IMR-90 (cell line): ENCODE measurements around the gene SGO1. TPM values are rescaled to one million over a fixed set of nuclear protein-coding genes. Genes with fewer than 3 reads are reported as not detected.

Source experiments
- ATAC-seq: fragments of 200-7000 bp; cut with Tn5 transposase; 2 replicates; pipeline ENCODE4 v1.9.1; 2020; ENCODE audit warnings: low read depth, mild to moderate bottlenecking, moderate library complexity
- BruUV-seq: library from RNA; stranded (reverse); fragments of 400-500 nt; replicated peaks from 2 replicates; lab custom pipeline; 2021; lab: Mats Ljungman, UMichigan
- CTCF ChIA-PET: fragments of 300-600 bp; formaldehyde crosslinking; extraction: SDS; loops from one replicate; lab custom pipeline; 2021; ENCODE audit warnings: antibody characterized with exemption; lab: Yijun Ruan, JAX
- POLR2A ChIA-PET: fragments of 300-600 bp; sonication (Branson Sonifier 250); formaldehyde crosslinking; loops from one replicate; lab custom pipeline; 2022; ENCODE audit warnings: antibody characterized with exemption; ENCODE audit not compliant: unreplicated experiment; lab: Charles Lee
- DNase-seq: peaks from one replicate; pipeline ENCODE4 v3.0.0; 2013
- H2AFZ ChIP-seq: replicated peaks from 2 replicates; pipeline ENCODE3; 2013; ENCODE audit warnings: low read length, mild to moderate bottlenecking; ENCODE audit not compliant: poor library complexity
- H2AK5ac ChIP-seq: 2 replicates; pipeline ENCODE4 v1.6.1; 2013; ENCODE audit warnings: low read depth, low read length, inconsistent platforms
- H2AK9ac ChIP-seq: replicated peaks from 2 replicates; pipeline ENCODE3; 2013; ENCODE audit warnings: mild to moderate bottlenecking, low read depth, low read length, moderate library complexity; ENCODE audit not compliant: poor library complexity
- H2BK120ac ChIP-seq: 2 replicates; pipeline ENCODE4 v1.6.1; 2013; ENCODE audit warnings: low read depth, low read length, inconsistent platforms
- H2BK15ac ChIP-seq: 3 replicates; pipeline ENCODE4 v1.6.1; 2013; ENCODE audit warnings: low read depth, low read length, inconsistent platforms
- H2BK20ac ChIP-seq: 2 replicates; pipeline ENCODE4 v1.6.1; 2013; ENCODE audit warnings: low read depth, mild to moderate bottlenecking, inconsistent platforms, low read length, moderate library complexity
- H2BK5ac ChIP-seq: 2 replicates; pipeline ENCODE4 v1.6.1; 2013; ENCODE audit warnings: mild to moderate bottlenecking, low read depth, low read length, inconsistent platforms; ENCODE audit not compliant: poor library complexity, severe bottlenecking
- H3K14ac ChIP-seq: replicated peaks from 2 replicates; pipeline ENCODE4 v1.6.1; 2013; ENCODE audit warnings: low read depth, low read length, inconsistent platforms
- H3K18ac ChIP-seq: 2 replicates; pipeline ENCODE4 v1.6.1; 2013; ENCODE audit warnings: low read depth, low read length, control low read depth
- H3K23ac ChIP-seq: 2 replicates; pipeline ENCODE4 v1.6.1; 2013; ENCODE audit warnings: low read depth, low read length, inconsistent platforms
- H3K27ac ChIP-seq: 2 replicates; pipeline ENCODE4 v1.5.1; 2013; ENCODE audit warnings: mild to moderate bottlenecking, control low read depth, low read length; ENCODE audit not compliant: insufficient read depth
- H3K27me3 ChIP-seq: 2 replicates; pipeline ENCODE4 v1.6.1; 2013; ENCODE audit warnings: low read length; ENCODE audit not compliant: control insufficient read depth, insufficient read depth
- H3K36me3 ChIP-seq: 2 replicates; pipeline ENCODE4 v1.6.1; 2013; ENCODE audit warnings: low read length, mixed read lengths; ENCODE audit not compliant: control insufficient read depth, insufficient read depth
- H3K4ac ChIP-seq: 2 replicates; pipeline ENCODE4 v1.6.1; 2013; ENCODE audit warnings: low read depth, low read length, inconsistent platforms
- H3K4me1 ChIP-seq: 2 replicates; pipeline ENCODE4 v1.6.1; 2013; ENCODE audit warnings: low read length, mixed read lengths; ENCODE audit not compliant: control insufficient read depth, insufficient read depth
- H3K4me2 ChIP-seq: 2 replicates; pipeline ENCODE4 v1.6.1; 2013; ENCODE audit warnings: low read depth, mild to moderate bottlenecking, control low read depth, low read length, moderate library complexity
- H3K4me3 ChIP-seq: 2 replicates; pipeline ENCODE4 v1.5.1; 2013; ENCODE audit warnings: low read depth, mild to moderate bottlenecking, control low read depth, low read length, moderate library complexity; ENCODE audit not compliant: insufficient read depth
- H3K56ac ChIP-seq: 2 replicates; pipeline ENCODE4 v1.6.1; 2013; ENCODE audit warnings: low read length, inconsistent platforms; ENCODE audit not compliant: insufficient read depth; ENCODE audit errors: extremely low read depth
- H3K79me1 ChIP-seq, 2 experiments: 2 replicates each; pipeline ENCODE4 v1.6.1; 2013; ENCODE audit warnings: low read length in 2 of 2, inconsistent platforms in 1 of 2, low read depth in 1 of 2
- H3K9ac ChIP-seq: 2 replicates; pipeline ENCODE4 v1.6.1; 2013; ENCODE audit warnings: low read depth, low read length, control low read depth
- H3K9me1 ChIP-seq: 2 replicates; pipeline ENCODE4 v1.6.1; 2013; ENCODE audit warnings: low read length, inconsistent platforms; ENCODE audit not compliant: insufficient read depth
- H3K9me3 ChIP-seq: 2 replicates; pipeline ENCODE4 v1.6.1; 2013; ENCODE audit warnings: low read length; ENCODE audit not compliant: control insufficient read depth, insufficient read depth
- H4K20me1 ChIP-seq: 2 replicates; pipeline ENCODE4 v1.6.1; 2013; ENCODE audit warnings: low read length, inconsistent platforms; ENCODE audit not compliant: insufficient read depth
- H4K5ac ChIP-seq: 2 replicates; pipeline ENCODE4 v1.6.1; 2013; ENCODE audit warnings: mild to moderate bottlenecking, low read depth, low read length, control low read depth
- H4K8ac ChIP-seq, 2 experiments: 2 replicates each; pipeline ENCODE4 v1.6.1; 2013; ENCODE audit warnings: low read depth in 2 of 2, low read length in 2 of 2, control low read depth in 1 of 2, inconsistent platforms in 1 of 2
- H4K91ac ChIP-seq: 2 replicates; pipeline ENCODE4 v1.6.1; 2013; ENCODE audit warnings: low read depth, low read length, inconsistent platforms; ENCODE audit not compliant: insufficient read depth
- BHLHE40 ChIP-seq: fragments of 150-350 bp; IDR thresholded peaks from 2 replicates; pipeline ENCODE4 v1.6.1; 2016; ENCODE audit warnings: mild to moderate bottlenecking, low read depth, low read length
- CHD1 ChIP-seq: IDR thresholded peaks from 2 replicates; pipeline ENCODE4 v1.6.1; 2012; ENCODE audit warnings: low read depth, low read length, improper control_type of control experiment
- MAFK ChIP-seq: IDR thresholded peaks from 2 replicates; pipeline ENCODE4 v1.6.1; 2012; ENCODE audit warnings: low read depth, low read length, improper control_type of control experiment
- MAZ ChIP-seq: IDR thresholded peaks from 2 replicates; pipeline ENCODE4 v1.6.1; 2012; ENCODE audit warnings: low read depth, mild to moderate bottlenecking, low read length, improper control_type of control experiment, moderate library complexity, borderline replicate concordance
- POLR2A ChIP-seq: IDR thresholded peaks from 2 replicates; pipeline ENCODE4 v1.6.1; 2012; ENCODE audit warnings: mild to moderate bottlenecking, low read depth, low read length
- RCOR1 ChIP-seq: IDR thresholded peaks from 2 replicates; pipeline ENCODE4 v1.6.1; 2012; ENCODE audit warnings: mild to moderate bottlenecking, low read length, improper control_type of control experiment; ENCODE audit not compliant: insufficient replicate concordance
- SMC3 ChIP-seq: fragments of 150-350 bp; IDR thresholded peaks from 2 replicates; pipeline ENCODE4 v1.6.1; 2016; ENCODE audit warnings: low read depth, mild to moderate bottlenecking, antibody characterized with exemption, low read length, moderate library complexity
- WGBS, 2 experiments: methylation state at CpG; one replicate each; pipeline versions ENCODE4 v1.1.5 to v1.1.7; 2013; ENCODE audit warnings: missing lambda C conversion rate in 2 of 2; ENCODE audit not compliant: insufficient read length in 1 of 2; ENCODE audit errors: extremely low coverage in 2 of 2; 5-methylcytosine and 5-hydroxymethylcytosine counted together
- dilution Hi-C: fragments of 300-500 bp; cut with HindIII; formaldehyde crosslinking; loops from one replicate; pipeline ENCODE4 v1.14.3; 2018; ENCODE audit warnings: low sequenced_read_pairs; ENCODE audit not compliant: unreplicated experiment
- in situ Hi-C: fragments of 300-500 bp; cut with MboI; formaldehyde crosslinking; loops from 3 replicates; pipeline ENCODE4 v1.14.3; 2019; ENCODE audit warnings: low sequenced_read_pairs, inconsistent platforms, mixed read lengths
- intact Hi-C: fragments of 100-400 bp; cut with micrococcal nuclease; formaldehyde crosslinking; loops from 2 replicates; pipeline ENCODE4 v1.10.0; 2022
- polyA plus RNA-seq, 3 experiments: library from polyadenylated mRNA; depleted of rRNA; stranded (reverse); fragments of >200 nt; gene quantifications; 2 replicates each; pipeline ENCODE4 v1.2.3, GENCODE V29; 2012; ENCODE audit warnings: low replicate concordance in 1 of 3
- total RNA-seq: library from RNA; depleted of rRNA; stranded (reverse); fragments of >200 nt; gene quantifications from 2 replicates; pipeline ENCODE4 v1.2.3, GENCODE V29; 2012
- TF ChIP-seq, protein P1 (sequence below): fragments of 150-350 bp; IDR thresholded peaks from 2 replicates; pipeline ENCODE4 v1.6.1; 2017; ENCODE audit warnings: mild to moderate bottlenecking, antibody characterized with exemption, low read length, low read depth
- TF ChIP-seq, protein P2 (sequence below): conservative IDR thresholded peaks from 2 replicates; pipeline ENCODE4 v1.5.1; 2012; ENCODE audit warnings: mild to moderate bottlenecking, low read depth, low read length, improper control_type of control experiment

The SGO1 gene
- total and polyA plus RNA-seq, 2 of the 4 experiments (the other 2 are of a cell fraction): 3.2 to 5.2 TPM

DNA sequence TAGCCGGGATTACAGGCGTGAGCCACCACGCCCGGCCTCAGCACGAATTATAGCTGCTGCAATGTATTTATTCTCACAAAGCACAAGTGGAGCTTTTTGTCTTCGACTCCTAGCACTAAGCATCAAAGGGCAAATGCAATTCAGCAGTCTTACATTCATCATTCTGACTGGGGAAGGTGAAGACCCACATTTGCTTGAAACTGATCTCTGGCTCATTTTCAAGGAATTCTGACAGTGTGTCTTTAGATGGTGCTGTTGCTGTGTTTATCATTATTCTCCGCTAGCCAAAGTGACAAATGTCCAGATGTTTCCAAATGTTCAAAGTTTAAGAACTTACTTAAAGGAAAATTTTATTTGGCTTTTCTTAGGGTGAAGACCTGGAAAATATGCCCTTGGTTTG, 55.9 kb downstream of the SGO1 start:
- no peak for ATAC-seq
- in situ Hi-C loops: no loop called here
- H3K4me2 ChIP-seq: no peak overlapping the region

More for the DNA sequence above, 55.9 kb downstream of the SGO1 start:
- H4K8ac ChIP-seq: no peak overlapping the region
- 0 out of 2 replicates have a peak, but pooled peaks cover 2% of the 10 kb centered on the region for H3K36me3 ChIP-seq
- no peaks in the 10 kb centered on the region for H3K9me3 ChIP-seq
- no peak overlapping the region for H3K27ac ChIP-seq
- H3K23ac ChIP-seq: no peak overlapping the region
- H2AFZ ChIP-seq: no peak overlapping the region
- no peak overlapping the region for H3K4me3 ChIP-seq
- H3K14ac ChIP-seq: no peak overlapping the region
- H3K18ac ChIP-seq: no peak overlapping the region
- ChIA-PET CTCF (interaction anchor here (0.8 kb wide), 1 partner anchor 18 kb away, joined by 3 read pairs; no protein-coding TSS in a partner anchor), POLR2A (no interaction called here)
- H4K20me1 ChIP-seq: no peaks in the 10 kb centered on the region
- no peak overlapping the region for H3K56ac ChIP-seq
- no peak overlapping the region for H2AK5ac ChIP-seq
- no peak overlapping the region for H2AK9ac ChIP-seq
- TF ChIP-seq POLR2A: no peak
- TF ChIP-seq, protein P1, sequence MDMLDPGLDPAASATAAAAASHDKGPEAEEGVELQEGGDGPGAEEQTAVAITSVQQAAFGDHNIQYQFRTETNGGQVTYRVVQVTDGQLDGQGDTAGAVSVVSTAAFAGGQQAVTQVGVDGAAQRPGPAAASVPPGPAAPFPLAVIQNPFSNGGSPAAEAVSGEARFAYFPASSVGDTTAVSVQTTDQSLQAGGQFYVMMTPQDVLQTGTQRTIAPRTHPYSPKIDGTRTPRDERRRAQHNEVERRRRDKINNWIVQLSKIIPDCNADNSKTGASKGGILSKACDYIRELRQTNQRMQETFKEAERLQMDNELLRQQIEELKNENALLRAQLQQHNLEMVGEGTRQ: no peak
- no peak for TF ChIP-seq RCOR1
- no peak for TF ChIP-seq MAFK
- TF ChIP-seq, protein P2, sequence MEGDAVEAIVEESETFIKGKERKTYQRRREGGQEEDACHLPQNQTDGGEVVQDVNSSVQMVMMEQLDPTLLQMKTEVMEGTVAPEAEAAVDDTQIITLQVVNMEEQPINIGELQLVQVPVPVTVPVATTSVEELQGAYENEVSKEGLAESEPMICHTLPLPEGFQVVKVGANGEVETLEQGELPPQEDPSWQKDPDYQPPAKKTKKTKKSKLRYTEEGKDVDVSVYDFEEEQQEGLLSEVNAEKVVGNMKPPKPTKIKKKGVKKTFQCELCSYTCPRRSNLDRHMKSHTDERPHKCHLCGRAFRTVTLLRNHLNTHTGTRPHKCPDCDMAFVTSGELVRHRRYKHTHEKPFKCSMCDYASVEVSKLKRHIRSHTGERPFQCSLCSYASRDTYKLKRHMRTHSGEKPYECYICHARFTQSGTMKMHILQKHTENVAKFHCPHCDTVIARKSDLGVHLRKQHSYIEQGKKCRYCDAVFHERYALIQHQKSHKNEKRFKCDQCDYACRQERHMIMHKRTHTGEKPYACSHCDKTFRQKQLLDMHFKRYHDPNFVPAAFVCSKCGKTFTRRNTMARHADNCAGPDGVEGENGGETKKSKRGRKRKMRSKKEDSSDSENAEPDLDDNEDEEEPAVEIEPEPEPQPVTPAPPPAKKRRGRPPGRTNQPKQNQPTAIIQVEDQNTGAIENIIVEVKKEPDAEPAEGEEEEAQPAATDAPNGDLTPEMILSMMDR: no peak
- no peak for TF ChIP-seq MAZ
- no peak for TF ChIP-seq BHLHE40
- no peak for TF ChIP-seq CHD1
- TF ChIP-seq SMC3: no peak
- no peak overlapping the region for H2BK120ac ChIP-seq
- dilution Hi-C loops (no loop called here), intact Hi-C loops (no loop called here)
- no peaks in the 10 kb centered on the region for H3K79me1 ChIP-seq
- H3K9ac ChIP-seq: no peak overlapping the region
- H2BK15ac ChIP-seq: no peak overlapping the region
- no peak overlapping the region for H3K4ac ChIP-seq
- H3K27me3 ChIP-seq: no peaks in the 10 kb centered on the region
- no peak overlapping the region for H4K5ac ChIP-seq
- H2BK20ac ChIP-seq: no peak overlapping the region
- no CpG with 5 or more reads among the region's 7 CpGs for WGBS, 2 experiments
- no peaks in the 10 kb centered on the region for H3K9me1 ChIP-seq
- no TSS peak for BruUV-seq
- no peak overlapping the region for H4K91ac ChIP-seq
- H3K4me1 ChIP-seq: no peaks in the 10 kb centered on the region
- no peak overlapping the region for H2BK5ac ChIP-seq
- DNase-seq: no peak
